Superior temporal gyrus (tissue), 1 donor: ENCODE data around the gene S100A11.

Experiments used
- DNase-seq: peaks from one replicate; pipeline ENCODE4 v3.0.0-alpha.2; 2016; ENCODE audit errors: extremely low spot score

Gene S100A11

GRCh38 chr1:151984313-151984956 lies 52.4 kb downstream of the S100A11 start:
- no peak for DNase-seq
